Measurements from ENCODE around the gene SPNS2.

GRCh38 chr17:4540224-4540651 lies 41.6 kb downstream of the SPNS2 start:
- no peak for TF ChIP-seq EZH2phosphoT487 (IDR thresholded peaks at IDR 0.05; ENCODE audit: borderline replicate concordance, low read depth)
- no peak for TF ChIP-seq CTCF (IDR thresholded peaks at IDR 0.05)
- TF ChIP-seq JUND (IDR thresholded peaks at IDR 0.05), result no peak
- TF ChIP-seq CHD2 (IDR thresholded peaks at IDR 0.05; ENCODE audit: low read length, partially characterized antibody), result no peak
- TF ChIP-seq REST (IDR thresholded peaks at IDR 0.05; ENCODE audit: low read depth, low read length), result no peak

Measured in SK-N-SH (cell line).